K562 (cell line): ENCODE data around the gene SGPL1. TPM values are rescaled to one million over a fixed set of nuclear protein-coding genes. Genes with fewer than 3 reads are reported as not detected.
A peak's percentile ranks its signal among the peaks of the same experiment; 100 is the strongest.

Source experiments
- ARID2 ChIP-seq: fragments of 450-650 bp; IDR thresholded peaks from 2 replicates; pipeline ENCODE4 v1.6.1; 2017; ENCODE audit warnings: antibody characterized with exemption, mild to moderate bottlenecking
- ELK1 ChIP-seq: sonication (generic); formaldehyde crosslinking; IDR thresholded peaks from 2 replicates; pipeline ENCODE4 v1.8.1; 2022; ENCODE audit warnings: missing genetic modification reagents
- JUND ChIP-seq, 2 experiments: IDR thresholded peaks; 2 replicates in 1 of 2; 3 replicates in 1 of 2; pipeline ENCODE4 v1.6.1; 2011; ENCODE audit warnings: borderline replicate concordance in 2 of 2, low read depth in 2 of 2, low read length in 2 of 2, improper control_type of control experiment in 1 of 2, missing biosample characterization in 1 of 2, missing genetic modification characterization in 1 of 2, missing genetic modification reagents in 1 of 2
- KLF16 ChIP-seq: IDR thresholded peaks from 2 replicates; pipeline ENCODE4 v1.6.1; 2016; ENCODE audit warnings: antibody characterized with exemption
- LEF1 ChIP-seq: fragments of 450-650 bp; IDR thresholded peaks from 2 replicates; pipeline ENCODE4 v1.6.1; 2016; ENCODE audit warnings: mild to moderate bottlenecking
- MAZ ChIP-seq, 2 experiments: fragments of 450-650 bp in 1 of 2; sonication (generic) in 1 of 2; formaldehyde crosslinking; IDR thresholded peaks in 1 of 2; conservative IDR thresholded peaks in 1 of 2; 2 replicates each; pipeline versions ENCODE4 v1.4.0 to v1.5.0; 2020; ENCODE audit warnings: mild to moderate bottlenecking in 1 of 2, missing genetic modification reagents in 1 of 2
- RERE ChIP-seq: sonication (generic); formaldehyde crosslinking; IDR thresholded peaks from 2 replicates; pipeline ENCODE4 v1.8.0; 2023; ENCODE audit warnings: missing genetic modification reagents, mild to moderate bottlenecking, borderline replicate concordance
- TEAD2 ChIP-seq: fragments of 450-650 bp; IDR thresholded peaks from 2 replicates; pipeline ENCODE4 v1.6.1; 2016; ENCODE audit warnings: missing genetic modification characterization, control low read depth, missing compliant biosample characterization
- ZBTB40 ChIP-seq, 2 experiments: fragments of 450-650 bp in 1 of 2; sonication (generic) in 1 of 2; formaldehyde crosslinking in 1 of 2; IDR thresholded peaks; 2 replicates each; pipeline versions ENCODE4 v1.7.1 to v1.9.0; 2016 to 2022; ENCODE audit warnings: inconsistent platforms in 1 of 2, mild to moderate bottlenecking in 1 of 2, missing genetic modification reagents in 1 of 2
- polyA plus RNA-seq, 8 experiments: library from polyadenylated mRNA; depleted of rRNA in 4 of 8; stranded (reverse) in 5 of 8; unstranded in 3 of 8; fragments of >200 nt; fragmentation: Nextera tagmentation in 2 of 8; fragmentation: Illumina TruSeq in 1 of 8; extraction: Ambion mirVana in 2 of 8; extraction: Trizol in 1 of 8; gene quantifications; 2 replicates each; pipeline versions ENCODE4 v1.2.1 to v1.2.3, GENCODE V29; 2011 to 2014; ENCODE audit warnings: inconsistent platforms in 1 of 8, missing spikeins in 1 of 8
- total RNA-seq, 7 experiments: library from RNA; depleted of rRNA in 6 of 7; stranded (reverse); fragments of >200 nt in 6 of 7; fragmentation: Illumina TruSeq in 2 of 7; extraction: Trizol in 2 of 7; gene quantifications; 2 replicates each; pipeline versions ENCODE4 v1.2.1 to v1.2.3, GENCODE V29; 2011 to 2021; ENCODE audit warnings: low replicate concordance in 1 of 7

Gene SGPL1
- total and polyA plus RNA-seq, 9 of the 15 experiments (the other 6 are each of a cell fraction or from before 2014, with no cell fraction given): 6.0 to 18.0 (median 8.7) TPM

GRCh38 chr10:70816220-70816894 is 609 bp downstream of the SGPL1 start (continued):
- TF ChIP-seq LEF1: peak; percentile 52; the same call in 1 of the 2 replicates
- TF ChIP-seq JUND (IDR thresholded peaks at IDR 0.05; ENCODE audit: borderline replicate concordance, low read depth, low read length): 0 out of 2 replicates have a peak, but pooled peaks have one; percentile 26
- no peak; the same call in 2 of the 3 replicates for TF ChIP-seq JUND (tag; IDR thresholded peaks at IDR 0.05; ENCODE audit: borderline replicate concordance, low read depth, low read length)
- TF ChIP-seq TEAD2: no peak
- 0 out of 2 replicates have a peak, but pooled peaks have one; percentile 13 for TF ChIP-seq KLF16
- 0 out of 2 replicates have a peak, but pooled peaks have one; percentile 16 for TF ChIP-seq RERE (CRISPR knock-in tag)
- 0 out of 2 replicates have a peak, but pooled peaks have one; percentile 13 for TF ChIP-seq ZBTB40 (IDR thresholded peaks at IDR 0.05)
- TF ChIP-seq ZBTB40 (CRISPR knock-in tag; IDR thresholded peaks at IDR 0.05): no peak
- TF ChIP-seq MAZ (CRISPR knock-in tag; conservative IDR thresholded peaks at IDR 0.05 in 1 of 2, IDR thresholded peaks at IDR 0.05 in 1 of 2): peak in 1 of 2 experiments; percentile 66; a peak in 3 of 4 replicates
- no peak for TF ChIP-seq ARID2
- no peak for TF ChIP-seq ELK1 (CRISPR knock-in tag)
